Measurements from ENCODE around the gene CCDC201. TPM values are rescaled to one million over a fixed set of nuclear protein-coding genes. Genes with fewer than 3 reads are reported as not detected.

Gene CCDC201
- total RNA-seq, 2 experiments from 2014 or later = not detected

- DNase-seq (no peak), ATAC-seq (no peak)
- Mint-ChIP-seq H3K4me1 (ENCODE audit: low read depth) (no peaks in the 10 kb centered on the region), H3K4me3 (no peak overlapping the region), H3K36me3 (ENCODE audit: low read depth) (no peaks in the 10 kb centered on the region), H3K27ac (no peak overlapping the region), H3K27me3 (peaks cover 18% of the 10 kb centered on the region), H3K9me3 (peaks cover 3% of the 10 kb centered on the region)
- POLR2A ChIA-PET = no interaction called here
- intact Hi-C loops (cut with micrococcal nuclease) = no loop called here
- CTCF ChIA-PET = interaction anchor here (1.0 kb wide), 1 partner anchor 40 kb away, joined by 4 read pairs; no protein-coding TSS in a partner anchor
- TF ChIP-seq CTCF (IDR thresholded peaks at IDR 0.05) = no peak
Observed at GRCh38 chr7:45882465-45882810, 9.6 kb upstream of the CCDC201 start.

GRCh38 chr7:45881759-45882464 is 9.0 kb upstream of the CCDC201 start:
- peaks cover 15% of the 10 kb centered on the region for H3K27me3 Mint-ChIP-seq
- H3K4me3 Mint-ChIP-seq = no peak overlapping the region
- H3K27ac Mint-ChIP-seq = no peak overlapping the region
- H3K4me1 Mint-ChIP-seq (ENCODE audit: low read depth) = no peaks in the 10 kb centered on the region
- H3K9me3 Mint-ChIP-seq = peaks cover 3% of the 10 kb centered on the region
- intact Hi-C loops (cut with micrococcal nuclease) = no loop called here
- no peak for TF ChIP-seq CTCF (IDR thresholded peaks at IDR 0.05)
- H3K36me3 Mint-ChIP-seq (ENCODE audit: low read depth) = no peaks in the 10 kb centered on the region
- ChIA-PET POLR2A (no interaction called here), CTCF (interaction anchor here (1.0 kb wide), 1 partner anchor 41 kb away, joined by 4 read pairs; no protein-coding TSS in a partner anchor)
- DNase-seq = no peak
- no peak for ATAC-seq

GRCh38 chr7:45881280-45881758 is 8.4 kb upstream of the CCDC201 start:
- CTCF ChIA-PET = no interaction called here
- POLR2A ChIA-PET = no interaction called here
- H3K4me1 Mint-ChIP-seq (ENCODE audit: low read depth) = no peaks in the 10 kb centered on the region
- no peak overlapping the region for H3K4me3 Mint-ChIP-seq
- H3K27me3 Mint-ChIP-seq = peaks cover 10% of the 10 kb centered on the region
- TF ChIP-seq CTCF (IDR thresholded peaks at IDR 0.05) = no peak
- intact Hi-C loops (cut with micrococcal nuclease) = no loop called here
- ATAC-seq (no peak), DNase-seq (no peak)
- H3K27ac Mint-ChIP-seq = no peak overlapping the region
- H3K9me3 Mint-ChIP-seq = peaks cover 3% of the 10 kb centered on the region
- no peaks in the 10 kb centered on the region for H3K36me3 Mint-ChIP-seq (ENCODE audit: low read depth)

- DNase-seq (no peak), ATAC-seq (no peak)
- intact Hi-C loops (cut with micrococcal nuclease) = no loop called here
- TF ChIP-seq CTCF (IDR thresholded peaks at IDR 0.05) = no peak
- CTCF ChIA-PET = no interaction called here
- H3K9me3 Mint-ChIP-seq = peaks cover 3% of the 10 kb centered on the region
- H3K36me3 Mint-ChIP-seq (ENCODE audit: low read depth) = no peaks in the 10 kb centered on the region
- no peak overlapping the region for H3K4me3 Mint-ChIP-seq
- H3K27ac Mint-ChIP-seq = no peak overlapping the region
- POLR2A ChIA-PET = no interaction called here
- H3K27me3 Mint-ChIP-seq = peaks cover 5% of the 10 kb centered on the region
- no peaks in the 10 kb centered on the region for H3K4me1 Mint-ChIP-seq (ENCODE audit: low read depth)
Observed at GRCh38 chr7:45880433-45880860, 7.6 kb upstream of the CCDC201 start.

GRCh38 chr7:45878457-45879144 is 5.7 kb upstream of the CCDC201 start:
- ATAC-seq (no peak), DNase-seq (no peak)
- no peak for TF ChIP-seq CTCF (IDR thresholded peaks at IDR 0.05)
- Mint-ChIP-seq H3K4me3 (no peak overlapping the region), H3K9me3 (peaks cover 3% of the 10 kb centered on the region), H3K36me3 (ENCODE audit: low read depth) (no peaks in the 10 kb centered on the region), H3K27me3 (no peaks in the 10 kb centered on the region), H3K4me1 (ENCODE audit: low read depth) (no peaks in the 10 kb centered on the region), H3K27ac (no peak overlapping the region)
- ChIA-PET POLR2A (interaction anchor here (0.7 kb wide), 1 partner anchor 1372 kb away, joined by 3 read pairs; no protein-coding TSS in a partner anchor), CTCF (no interaction called here)
- intact Hi-C loops (cut with micrococcal nuclease) = no loop called here

Data from activated CD8-positive, alpha-beta T cell treated with anti-CD3 and anti-CD28 coated beads for 36 hours (primary cell).